IPS-NIHi7 (cell line): ENCODE data around the gene SOD2.
"Not testable (repeated sequence)": the region's sequence is repeated elsewhere in the genome, so short reads cannot be mapped to it uniquely, and the experiment has no call there.

ENCODE experiments used
- DNase-seq: peaks from one replicate; pipeline ENCODE4 v3.0.0; 2012; ENCODE audit warnings: mixed read lengths; ENCODE audit errors: extremely low spot score

The SOD2 gene

DNA sequence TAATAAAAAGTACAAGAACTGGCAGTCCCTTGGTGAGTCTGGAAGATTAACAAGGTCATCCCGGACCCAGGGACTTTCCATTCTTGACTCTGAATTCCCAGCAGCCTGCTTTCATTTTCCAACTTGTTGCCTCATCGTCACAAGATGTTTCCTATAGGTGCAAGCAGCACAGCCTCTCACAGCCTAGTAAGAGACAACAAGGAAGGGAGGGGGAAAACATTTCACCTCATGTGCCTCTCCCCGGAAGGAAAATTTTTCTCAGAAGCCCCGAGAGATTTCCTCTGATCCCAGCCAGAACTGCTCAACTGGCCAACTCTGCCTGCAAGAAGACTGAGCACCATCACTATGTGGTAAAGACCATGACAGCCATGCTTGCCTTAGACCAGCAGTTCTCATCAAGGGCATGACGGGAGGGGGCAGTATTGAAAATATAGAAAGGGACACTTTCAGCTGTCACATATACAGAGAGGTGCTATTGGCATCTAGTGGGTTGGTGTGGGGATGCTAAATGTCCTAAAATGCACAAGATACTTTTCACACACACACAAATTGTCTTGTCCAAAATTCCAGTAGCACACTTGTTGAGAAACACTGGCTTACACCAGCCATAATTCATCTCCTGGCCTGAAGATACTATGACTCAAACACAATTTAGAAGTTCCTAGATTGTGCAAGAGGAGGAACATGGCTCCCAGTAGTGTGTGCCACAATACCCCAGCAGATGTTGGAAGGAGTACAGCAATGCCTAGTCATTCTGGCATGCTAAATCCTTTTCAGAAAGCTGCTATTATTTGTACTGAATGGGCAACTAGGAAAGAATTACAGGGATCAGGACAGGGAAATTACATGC, 23.4 kb upstream of the SOD2 start:
- no peak for DNase-seq

DNA sequence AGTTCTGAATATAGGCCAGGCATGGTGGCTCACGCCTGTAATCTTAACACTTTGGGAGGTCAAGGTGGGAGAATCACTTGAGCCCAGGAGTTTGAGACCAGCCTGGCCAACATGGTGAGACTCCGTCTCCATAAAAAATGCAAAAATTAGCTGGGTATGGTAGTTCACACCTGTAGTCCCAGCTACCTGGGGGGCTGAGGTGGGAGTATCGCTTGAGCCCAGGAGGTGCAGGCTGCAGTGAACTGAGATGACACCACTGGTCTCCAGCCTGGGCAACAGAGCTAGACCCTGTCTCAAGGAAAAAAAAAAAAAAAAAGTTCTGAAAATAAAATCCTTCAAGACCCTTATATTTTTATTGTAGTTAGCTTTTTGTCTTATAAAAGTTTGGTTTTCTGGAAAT, 22.6 kb upstream of the SOD2 start:
- DNase-seq, result no peak

DNA sequence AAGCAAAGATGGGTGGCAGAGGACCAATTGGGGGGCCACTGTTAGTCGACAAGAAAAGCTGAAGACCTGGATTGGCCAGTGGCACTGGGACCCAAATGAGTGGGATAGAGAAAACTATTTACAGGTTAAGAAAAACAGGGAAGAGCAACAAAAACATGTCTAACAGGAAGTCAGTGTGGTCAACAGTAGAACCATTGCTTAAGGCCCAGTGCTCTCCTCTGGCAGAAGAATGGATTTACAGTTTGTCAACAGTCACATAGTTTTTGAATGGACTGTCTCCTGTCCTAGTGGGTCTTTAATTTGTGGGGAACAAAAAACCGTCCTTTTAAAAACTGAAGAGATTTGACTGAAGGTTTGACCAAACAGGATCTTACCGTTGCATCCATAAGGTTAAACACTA, 22.1 kb upstream of the SOD2 start:
- DNase-seq, result no peak

DNA sequence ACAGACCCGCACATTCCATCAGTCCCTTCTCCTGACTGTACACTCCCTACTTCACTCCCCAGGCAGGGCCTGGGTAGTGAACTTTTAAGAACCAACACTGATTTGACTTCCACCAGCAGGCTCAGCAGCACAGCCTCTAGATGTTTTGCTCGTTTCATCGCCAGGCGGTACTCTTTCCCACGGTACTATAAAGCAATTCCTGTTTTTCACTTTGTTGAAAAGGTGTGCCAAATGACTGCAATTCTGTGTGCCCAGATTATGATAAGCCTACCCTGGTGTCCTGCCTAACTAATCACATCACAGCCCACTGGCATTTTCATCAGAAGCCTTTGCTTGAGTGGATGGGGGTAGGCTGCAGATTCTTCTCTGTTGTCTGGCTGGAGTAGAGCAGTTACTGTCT, 21.4 kb upstream of the SOD2 start:
- no peak for DNase-seq

DNA sequence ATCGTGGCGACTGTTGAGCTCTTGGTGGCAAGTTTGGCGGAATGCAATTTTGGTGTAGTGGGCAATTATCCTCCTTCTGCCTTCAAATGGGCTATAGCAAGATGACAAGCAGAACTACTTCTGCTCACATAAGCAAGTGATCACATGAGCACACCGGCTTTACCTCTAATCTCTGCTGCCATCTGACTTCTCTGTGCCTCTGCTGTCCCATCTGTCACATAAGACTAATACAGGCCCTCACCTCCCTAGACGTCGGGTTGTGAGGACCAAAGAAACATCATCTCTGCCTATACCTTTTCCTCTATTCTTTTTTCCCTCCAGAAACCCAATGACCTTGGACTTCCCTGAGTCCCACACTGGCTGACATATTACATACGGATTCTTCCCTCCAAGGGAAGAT, 20.9 kb upstream of the SOD2 start:
- DNase-seq, result no peak

DNA sequence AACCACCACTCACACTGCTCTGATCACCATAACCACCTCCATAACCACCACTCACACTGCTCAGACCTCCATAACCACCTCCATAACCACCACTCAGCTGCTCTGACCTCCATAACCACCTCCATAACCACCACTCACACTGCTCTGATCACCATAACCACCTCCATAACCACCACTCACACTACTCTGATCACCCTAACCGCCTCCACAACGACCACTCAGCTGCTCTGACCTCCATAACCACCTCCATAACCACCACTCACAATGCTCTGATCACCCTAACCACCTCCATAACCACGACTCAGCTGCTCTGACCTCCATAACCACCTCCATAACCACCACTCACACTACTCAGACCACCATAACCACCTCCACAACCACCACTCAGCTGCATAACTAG, 19.3 kb upstream of the SOD2 start:
- not testable (repeated sequence) for DNase-seq

DNA sequence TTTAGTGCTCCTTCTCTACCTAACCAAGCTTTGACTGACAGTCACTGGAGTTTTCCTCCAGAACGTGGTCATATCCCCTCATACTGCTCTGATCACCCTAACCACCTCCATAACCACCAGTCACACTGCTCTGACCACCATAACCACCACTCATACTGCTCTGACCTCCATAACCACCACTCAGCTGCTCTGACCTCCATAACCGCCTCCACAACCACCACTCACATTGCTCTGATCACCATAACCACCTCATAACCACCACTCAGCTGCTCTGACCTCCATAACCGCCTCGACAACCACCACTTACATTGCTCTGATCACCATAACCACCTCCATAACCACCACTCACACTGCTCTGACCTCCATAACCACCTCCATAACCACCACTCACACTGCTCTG, 17.6 kb upstream of the SOD2 start:
- not testable (repeated sequence) for DNase-seq

DNA sequence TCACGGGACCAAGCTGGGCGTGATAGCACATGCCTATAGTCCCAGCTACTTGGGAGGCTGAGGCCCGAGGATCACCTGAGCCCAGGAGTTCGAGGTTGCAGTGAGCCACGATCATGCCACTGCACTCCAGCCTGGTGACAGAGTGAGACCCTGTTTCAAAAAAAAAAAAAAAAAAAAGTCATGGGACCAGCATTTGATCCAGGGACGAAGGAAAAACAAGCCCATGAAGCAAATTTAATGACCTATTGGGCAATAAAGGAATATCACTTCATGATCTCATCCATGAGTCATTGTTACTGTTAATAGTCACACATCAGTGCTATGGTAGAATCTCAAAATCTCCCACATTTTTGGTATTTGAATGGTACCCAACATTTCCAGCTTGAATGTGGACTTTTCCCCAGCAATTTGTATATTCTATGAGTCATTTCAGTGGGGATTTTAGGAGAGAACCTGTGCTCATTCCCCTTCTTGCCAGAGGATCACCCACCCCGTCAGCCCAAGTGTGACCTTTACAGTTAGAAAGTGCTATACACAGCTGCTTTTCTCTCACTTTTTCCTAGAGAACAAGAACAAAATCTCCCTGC, 8.5 kb upstream of the SOD2 start:
- DNase-seq, result no peak

DNA sequence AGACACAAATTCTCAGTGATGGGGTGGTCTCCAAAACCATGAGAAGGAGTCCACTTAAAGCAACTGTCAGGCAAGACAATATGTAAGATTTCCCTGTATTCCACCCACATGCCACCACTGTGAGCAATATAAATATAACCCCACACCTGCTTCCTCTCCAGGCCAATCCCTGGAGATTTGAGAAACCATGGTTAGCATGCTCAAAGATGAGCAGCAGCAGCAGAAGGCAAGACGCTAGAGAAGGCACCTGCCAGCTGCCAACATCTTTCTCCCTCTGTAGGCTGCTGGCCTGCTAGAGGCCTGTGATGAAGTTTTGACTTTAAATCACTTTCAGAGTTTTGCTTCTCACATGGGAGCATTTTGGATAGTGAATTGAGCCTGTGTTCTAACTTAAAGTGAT, 7.9 kb upstream of the SOD2 start:
- no peak for DNase-seq

DNA sequence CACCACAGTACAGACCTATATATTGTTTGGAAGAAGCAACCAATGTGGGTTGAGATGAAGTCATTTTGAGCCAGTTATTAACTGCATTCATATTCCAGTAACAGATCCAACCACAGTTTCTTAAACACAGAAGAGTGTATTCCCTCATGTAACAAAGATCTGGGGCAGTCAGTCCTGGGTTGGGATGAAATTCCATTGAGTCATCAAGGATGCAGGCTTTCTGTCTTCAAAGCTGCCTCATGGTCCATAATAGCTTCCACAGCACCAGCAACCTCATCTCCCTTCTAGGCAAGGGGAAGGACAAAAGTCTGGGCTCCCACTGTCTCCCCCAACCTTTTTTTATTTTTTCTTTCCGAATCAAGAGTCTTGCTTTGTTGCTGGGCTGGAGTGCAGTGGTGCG, 2.9 kb upstream of the SOD2 start:
- no peak for DNase-seq

DNA sequence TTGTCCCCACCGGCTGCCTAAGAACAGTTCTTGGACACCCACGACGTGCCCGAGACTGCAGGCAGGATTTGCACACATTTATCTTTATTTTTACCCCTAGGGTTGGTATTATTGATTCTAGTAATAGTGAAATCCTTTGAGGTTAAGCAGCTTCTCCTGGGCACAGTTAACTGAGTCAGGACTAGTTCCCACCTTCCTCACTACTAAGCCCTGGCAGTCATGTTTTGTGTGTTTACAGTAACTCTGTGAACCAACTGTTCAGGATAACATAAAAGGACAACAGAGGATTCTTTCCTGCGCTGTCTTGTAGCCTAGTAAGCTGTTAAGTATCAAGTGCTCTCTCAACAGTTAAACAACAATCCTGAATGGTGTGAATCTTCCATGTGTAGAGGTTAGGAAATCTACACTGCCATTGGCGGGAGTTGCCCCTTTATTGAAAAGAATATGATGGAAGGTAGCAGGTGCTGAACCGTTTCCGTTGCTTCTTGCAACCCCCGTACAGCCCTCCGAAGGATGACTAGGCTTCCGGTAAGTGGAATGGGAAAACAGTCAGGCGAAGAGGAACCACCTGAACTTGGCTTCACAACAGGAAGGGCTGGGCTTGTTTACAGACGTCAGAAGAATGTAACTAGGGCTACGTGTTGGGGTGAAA, 979 bp upstream of the SOD2 start:
- peak; percentile 19 for DNase-seq

DNA sequence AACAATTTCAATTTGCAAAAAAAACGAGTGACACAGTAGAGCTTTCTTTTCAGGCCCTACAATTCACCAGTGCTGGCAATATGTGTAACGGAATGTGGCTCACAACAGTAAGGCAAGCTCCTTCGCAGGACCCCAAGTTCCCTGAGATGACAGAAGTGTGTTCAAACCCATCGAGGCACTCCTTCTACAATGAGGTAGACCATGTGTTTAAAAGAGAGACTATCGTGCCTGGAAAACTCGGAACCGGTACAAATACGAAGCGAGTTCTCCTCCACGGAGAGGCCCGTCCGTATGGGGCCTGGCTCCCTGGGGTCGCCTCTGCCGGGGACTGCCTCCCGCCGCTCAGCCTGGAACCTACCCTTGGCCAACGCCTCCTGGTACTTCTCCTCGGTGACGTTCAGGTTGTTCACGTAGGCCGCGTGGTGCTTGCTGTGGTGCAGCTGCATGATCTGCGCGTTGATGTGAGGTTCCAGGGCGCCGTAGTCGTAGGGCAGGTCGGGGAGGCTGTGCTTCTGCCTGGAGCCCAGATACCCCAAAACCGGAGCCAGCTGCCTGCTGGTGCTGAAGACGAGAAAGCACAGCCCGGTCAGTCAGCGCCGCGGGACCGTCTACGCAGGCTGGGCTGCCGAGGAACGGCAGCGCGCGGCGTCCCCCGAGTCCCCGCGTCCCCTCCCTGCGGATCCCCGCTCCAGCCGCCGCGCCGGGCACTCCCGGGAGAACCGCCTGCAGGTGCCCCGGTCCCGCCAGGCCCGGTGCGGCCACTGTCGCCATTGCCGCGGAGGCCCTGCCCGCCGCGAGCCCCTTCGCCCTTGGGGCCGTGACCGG, 526 bp downstream of the SOD2 start:
- peak; percentile 41 for DNase-seq

DNA sequence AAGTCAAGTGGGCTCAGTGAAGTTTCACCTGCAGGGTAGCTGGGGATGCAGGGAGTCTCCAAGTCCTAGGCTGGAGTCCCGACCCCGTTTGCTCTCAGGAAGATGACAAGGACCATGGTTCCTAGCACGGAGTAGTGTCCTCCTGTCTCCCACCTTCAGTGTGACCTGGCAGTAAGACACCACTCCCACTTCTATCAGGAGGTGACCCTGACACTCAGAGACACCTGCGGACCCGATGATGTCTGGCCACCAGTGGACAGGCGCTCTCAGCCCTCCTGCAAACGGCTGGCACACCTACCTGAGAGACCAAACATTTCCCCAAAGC, 1.1 kb downstream of the SOD2 start:
- peak; percentile 16 for DNase-seq

DNA sequence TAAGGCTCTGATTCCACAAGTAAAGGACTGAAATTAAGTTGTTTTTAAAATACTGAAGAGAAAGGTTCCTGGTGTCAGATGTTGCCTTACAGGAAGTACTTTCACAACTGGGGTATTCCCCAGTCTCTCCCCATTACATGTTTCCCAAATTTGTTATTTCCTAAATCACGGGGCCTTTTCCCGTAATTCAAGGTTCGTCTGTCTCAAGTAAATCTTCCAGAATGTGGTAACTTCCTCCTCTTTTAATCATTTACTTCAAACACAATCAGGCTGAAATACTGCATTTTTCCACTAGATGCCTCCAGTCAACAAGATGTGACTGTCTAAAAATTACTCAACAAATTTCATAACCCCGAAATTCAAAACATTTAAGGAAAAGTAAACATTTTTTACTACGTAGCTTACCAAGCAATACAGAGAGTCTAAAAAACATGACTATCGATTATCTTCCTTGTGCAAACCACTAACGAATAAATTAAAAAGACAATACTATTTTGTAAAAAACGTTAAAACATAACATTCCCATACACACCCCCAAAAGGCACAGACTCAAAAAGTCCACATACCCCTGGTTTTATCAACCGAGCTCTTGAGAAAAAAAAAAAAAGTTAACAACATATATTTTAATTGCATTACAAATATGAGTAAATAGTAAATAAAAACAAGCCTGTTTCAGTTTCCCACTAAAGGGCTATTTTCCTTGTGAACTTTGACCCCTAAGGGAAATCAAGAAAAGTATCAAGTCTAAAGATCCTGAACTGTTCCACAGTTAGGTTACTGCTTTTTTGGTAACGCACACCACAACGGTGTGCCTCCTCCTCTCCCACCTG, 1.7 kb downstream of the SOD2 start:
- peak; percentile 16 for DNase-seq

DNA sequence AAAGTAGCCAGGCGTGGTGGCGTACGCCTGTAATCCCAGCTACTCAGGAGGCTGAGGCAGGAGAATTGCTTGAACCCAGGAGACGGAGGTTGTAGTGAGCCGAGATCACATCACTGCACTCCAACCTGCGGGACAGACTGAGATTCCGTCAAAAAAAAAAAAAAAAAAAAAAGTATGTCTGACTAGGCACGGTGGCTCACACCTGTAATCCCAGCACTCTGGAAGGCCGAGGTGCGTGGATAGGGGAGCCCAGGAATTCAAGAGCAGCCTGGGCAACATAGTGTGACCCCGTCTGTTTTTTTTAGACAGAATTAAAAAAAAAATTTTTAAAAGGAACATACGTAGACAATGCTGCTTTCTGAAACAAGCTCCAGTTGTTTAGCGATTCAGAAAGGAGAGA, 2.9 kb downstream of the SOD2 start:
- DNase-seq, result not testable (repeated sequence)

DNA sequence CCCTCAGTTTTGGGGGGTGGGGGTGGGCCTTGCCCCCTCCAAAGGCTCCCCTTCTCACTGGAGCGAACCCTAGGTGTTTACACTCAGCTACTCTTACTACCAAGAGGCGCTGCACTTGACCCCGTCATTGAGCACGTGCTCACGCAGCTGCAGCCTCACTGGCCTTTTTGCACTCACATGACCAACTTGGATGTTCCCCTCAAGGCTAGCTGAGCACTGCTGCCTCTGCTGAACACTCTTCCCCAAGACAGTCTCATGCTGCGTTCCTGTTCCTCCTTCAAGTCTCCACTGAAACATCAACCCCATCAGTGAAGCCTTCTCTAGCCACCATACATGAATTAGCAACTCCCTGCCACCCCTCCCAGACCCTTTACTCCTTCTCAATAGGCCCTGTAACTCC, 4.0 kb downstream of the SOD2 start:
- no peak for DNase-seq

DNA sequence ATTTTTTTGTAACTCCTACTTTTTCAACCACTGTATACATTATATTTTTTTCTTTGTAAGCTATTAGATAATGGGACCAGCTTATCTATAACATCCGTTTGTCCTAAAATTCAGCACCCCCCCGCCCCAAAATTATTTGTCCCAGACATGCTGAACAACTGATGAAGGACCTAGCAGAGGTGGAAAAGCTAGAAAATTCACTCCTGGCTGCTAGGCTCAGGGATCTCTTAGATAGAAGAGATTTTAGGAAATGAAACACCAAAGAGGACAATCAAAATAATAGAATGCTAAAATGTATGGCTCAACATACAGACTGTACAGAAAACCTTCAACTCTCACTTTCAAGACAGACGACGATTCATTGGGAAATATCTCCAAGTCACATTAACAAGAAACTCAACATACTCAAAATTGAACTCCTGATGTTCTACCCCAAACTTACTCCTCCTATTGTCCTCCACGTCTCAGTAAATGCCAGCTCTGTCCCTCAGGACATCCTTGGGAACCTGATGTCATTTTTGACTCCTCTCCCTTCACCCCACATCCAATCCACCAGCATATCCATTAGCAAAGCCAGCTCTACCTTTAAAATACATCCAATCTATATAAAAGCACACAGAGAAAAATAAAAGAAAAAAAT, 4.7 kb downstream of the SOD2 start:
- no peak for DNase-seq

DNA sequence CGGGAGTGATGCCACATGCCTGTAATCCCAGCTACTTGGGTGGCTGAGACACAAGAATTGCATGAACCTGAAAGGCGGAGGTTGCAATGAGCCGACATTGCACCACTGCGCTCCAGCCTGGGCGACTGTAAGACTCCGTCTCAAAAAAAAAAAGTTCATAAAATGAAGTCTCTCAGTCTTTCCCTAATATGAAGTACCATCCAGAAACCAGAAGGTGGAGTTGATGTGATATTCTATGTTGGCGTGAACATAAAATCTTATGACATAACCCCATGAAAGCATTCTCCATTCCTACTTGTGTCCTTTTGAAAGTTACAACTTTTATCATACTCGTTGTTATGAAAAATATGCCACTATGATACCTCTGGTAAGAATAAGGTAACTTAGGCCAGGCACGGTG, 5.7 kb downstream of the SOD2 start:
- no peak for DNase-seq

DNA sequence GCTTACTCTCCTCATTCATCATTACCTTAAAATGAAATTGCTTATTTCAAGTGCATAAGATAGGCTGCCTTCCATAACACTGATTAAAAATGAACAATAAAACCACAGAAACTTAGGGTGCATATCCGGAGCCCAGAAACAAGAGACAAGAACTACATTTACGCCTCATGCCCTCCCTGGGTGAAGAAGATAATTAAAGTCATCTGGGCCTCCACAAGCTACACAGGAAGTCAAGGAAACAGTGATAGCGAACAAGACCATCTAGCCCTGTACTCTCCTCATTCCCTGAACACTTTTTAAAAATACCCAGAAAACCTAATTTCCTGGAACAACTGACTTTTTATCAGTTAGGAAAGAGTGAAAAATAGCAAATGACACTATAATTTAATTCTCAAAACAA, 6.3 kb downstream of the SOD2 start:
- no peak for DNase-seq

DNA sequence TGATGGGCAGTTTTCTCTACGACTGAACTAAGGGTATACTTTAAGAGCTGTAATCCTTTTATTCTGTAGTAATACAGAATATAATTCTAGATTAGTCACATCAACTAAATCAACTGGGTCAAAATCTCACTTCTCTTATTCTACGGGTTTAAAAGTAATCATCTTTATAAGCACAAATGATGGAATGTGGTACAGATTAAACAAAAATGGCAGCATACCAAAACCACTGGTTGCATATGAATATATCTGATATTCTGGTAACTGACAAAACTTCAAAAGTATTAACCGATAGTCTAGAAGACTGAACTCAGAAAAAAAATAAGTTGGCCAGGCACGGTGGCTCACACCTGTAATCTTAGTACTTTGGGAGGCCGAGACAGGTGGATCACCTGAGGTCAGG, 7.0 kb downstream of the SOD2 start:
- DNase-seq, result no peak

DNA sequence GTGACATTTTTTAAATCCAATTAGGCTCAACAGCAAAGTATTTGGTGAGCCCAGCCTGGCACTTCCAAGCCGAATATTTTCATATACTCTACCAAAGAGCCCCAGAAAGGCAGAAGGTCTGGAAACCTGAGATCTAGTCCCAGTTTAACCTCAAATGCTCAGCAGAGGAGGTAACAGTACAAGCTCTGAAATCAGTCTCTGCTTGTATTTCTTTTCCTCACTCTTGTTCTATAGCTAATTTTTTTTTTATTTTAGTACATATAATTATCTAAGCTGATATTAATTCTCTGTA, 9.1 kb downstream of the SOD2 start:
- no peak for DNase-seq
